ENCODE data around the gene MAGEA6. TPM values are rescaled to one million over a fixed set of nuclear protein-coding genes. Genes with fewer than 3 reads are reported as not detected.

The MAGEA6 gene
- not detected for total RNA-seq

GRCh38 chrX:152769549-152770289 lies at the start of gene MAGEA6:
Gene MAGEA6, minus strand, starts transcription at chrX:152769689. Its CDS starts 2,039 bp downstream, at chrX:152767650.

GRCh38 chrX:152758918-152759317 lies 10.6 kb downstream of the MAGEA6 start, which contains the start of gene CSAG3:
Gene CSAG3, plus strand, starts transcription at chrX:152759218.

GRCh38 chrX:152753686-152754650 lies 15.5 kb downstream of the MAGEA6 start, which contains the start of gene MAGEA2:
Gene MAGEA2, minus strand, starts transcription at chrX:152753842. Its CDS starts 2,479 bp downstream, at chrX:152751363.

GRCh38 chrX:152733261-152733975 lies 36.1 kb downstream of the MAGEA6 start, which contains the start of the genes CSAG1 and MAGEA12:
Gene CSAG1, minus strand, starts transcription at chrX:152733721. Its CDS starts 1,261 bp downstream, at chrX:152732460.
Gene MAGEA12, plus strand, starts transcription at chrX:152733757. Its CDS starts 2,405 bp downstream, at chrX:152736162.

Other genes starting within 250 kb of the MAGEA6 start
- 5.8 TPM for gene GABRQ, start 131.8 kb downstream of the MAGEA6 start, total RNA-seq
- not detected for gene MAGEA3, start 70.9 kb downstream of the MAGEA6 start, total RNA-seq
- not detected for gene CSAG2, start 60.4 kb downstream of the MAGEA6 start, total RNA-seq
- not detected for gene MAGEA2B, start 55.1 kb downstream of the MAGEA6 start, total RNA-seq
- gene CSAG1, start 36.0 kb downstream of the MAGEA6 start, total RNA-seq = not detected
- gene MAGEA12, start 35.9 kb downstream of the MAGEA6 start, total RNA-seq = not detected
- gene MAGEA2, start 15.8 kb downstream of the MAGEA6 start, total RNA-seq = not detected
- not detected for gene CSAG3, start 10.5 kb downstream of the MAGEA6 start, total RNA-seq
- 92.0 TPM for gene CETN2, start 61.1 kb upstream of the MAGEA6 start, total RNA-seq
- 36.2 TPM for gene NSDHL, start 61.4 kb upstream of the MAGEA6 start, total RNA-seq
- 3.7 TPM for gene ZNF185, start 128.4 kb upstream of the MAGEA6 start, total RNA-seq
- gene PNMA5, start 224.4 kb upstream of the MAGEA6 start, total RNA-seq = 9.7 TPM